Lower leg skin (tissue), 3 donors: ENCODE measurements around the gene TANC1.

Source experiments
- CTCF ChIP-seq, 3 donors: fragments of 450-650 bp; IDR thresholded peaks; one replicate each; pipeline ENCODE4 v1.5.1; 2016; ENCODE audit warnings: antibody characterized with exemption in 3 of 3, mild to moderate bottlenecking in 3 of 3, moderate library complexity in 2 of 3
- POLR2A ChIP-seq, 2 donors: fragments of 450-650 bp; IDR thresholded peaks; one replicate each; pipeline ENCODE4 v1.6.1; 2016 to 2017; ENCODE audit warnings: antibody characterized with exemption in 2 of 2, mild to moderate bottlenecking in 1 of 2, moderate library complexity in 1 of 2

GRCh38 chr2:159069229-159069628 lies 100.8 kb downstream of the TANC1 start:
- TF ChIP-seq CTCF (IDR thresholded peaks at IDR 0.05), result no peak
- TF ChIP-seq POLR2A (IDR thresholded peaks at IDR 0.05), result no peak
